GM23338 (cell line): ENCODE data around the gene BCKDHA.

Experiments used
- CREB1 ChIP-seq: fragments of 250-450 bp; sonication (Bioruptor Pico); IDR thresholded peaks from 2 replicates; pipeline ENCODE4 v1.5.0; 2020; ENCODE audit warnings: low read depth, mild to moderate bottlenecking, moderate library complexity
- CTCF ChIP-seq, 2 experiments: fragments of 200-600 bp in 1 of 2; sonication (generic) in 1 of 2; conservative IDR thresholded peaks; 2 replicates each; pipeline versions ENCODE4 v1.5.1 to v1.6.1; 2016 to 2017; ENCODE audit warnings: antibody characterized with exemption in 2 of 2, low read depth in 2 of 2, mild to moderate bottlenecking in 2 of 2, moderate library complexity in 1 of 2
- EZH2 ChIP-seq: fragments of 200-600 bp; sonication (generic); IDR thresholded peaks from one replicate; pipeline ENCODE4 v1.8.0; 2017; ENCODE audit warnings: antibody characterized with exemption, mild to moderate bottlenecking, low read depth; ENCODE audit not compliant: unreplicated experiment
- EZH2phosphoT487 ChIP-seq: fragments of 200-600 bp; sonication (generic); IDR thresholded peaks from one replicate; pipeline ENCODE4 v1.8.1; 2018; ENCODE audit warnings: antibody characterized with exemption; ENCODE audit not compliant: unreplicated experiment
- POLR2AphosphoS5 ChIP-seq: IDR thresholded peaks from 2 replicates; pipeline ENCODE4 v1.6.1; 2016; ENCODE audit warnings: antibody characterized with exemption, low read depth

GRCh38 chr19:41414461-41414860, 16.8 kb downstream of the BCKDHA start:
- TF ChIP-seq EZH2 (no peak), POLR2AphosphoS5 (no peak), CREB1 (CRISPR knock-in tag) (no peak), CTCF (conservative IDR thresholded peaks at IDR 0.05; ENCODE audit: low read depth in 2 of 2) (no peak), EZH2phosphoT487 (no peak)
